Sigmoid colon (tissue), 3 donors: Measurements from ENCODE around the gene ZDHHC22.

Source experiments
- POLR2A ChIP-seq, 2 donors: fragments of 450-650 bp; IDR thresholded peaks; one replicate each; pipeline ENCODE4 v1.6.1; 2016; ENCODE audit warnings: antibody characterized with exemption in 2 of 2, mild to moderate bottlenecking in 2 of 2, moderate library complexity in 2 of 2
- TF ChIP-seq, protein P1 (sequence below), 4 experiments: fragments of 450-650 bp in 3 of 4; fragments of 200-600 bp in 1 of 4; IDR thresholded peaks; one replicate each; pipeline ENCODE4 v1.5.1; 2016 to 2019; ENCODE audit warnings: antibody characterized with exemption in 4 of 4, mild to moderate bottlenecking in 3 of 4, moderate library complexity in 2 of 4

GRCh38 chr14:77122526-77123125 lies 19.0 kb downstream of the ZDHHC22 start:
- TF ChIP-seq POLR2A (IDR thresholded peaks at IDR 0.05) = no peak
- TF ChIP-seq, protein P1, sequence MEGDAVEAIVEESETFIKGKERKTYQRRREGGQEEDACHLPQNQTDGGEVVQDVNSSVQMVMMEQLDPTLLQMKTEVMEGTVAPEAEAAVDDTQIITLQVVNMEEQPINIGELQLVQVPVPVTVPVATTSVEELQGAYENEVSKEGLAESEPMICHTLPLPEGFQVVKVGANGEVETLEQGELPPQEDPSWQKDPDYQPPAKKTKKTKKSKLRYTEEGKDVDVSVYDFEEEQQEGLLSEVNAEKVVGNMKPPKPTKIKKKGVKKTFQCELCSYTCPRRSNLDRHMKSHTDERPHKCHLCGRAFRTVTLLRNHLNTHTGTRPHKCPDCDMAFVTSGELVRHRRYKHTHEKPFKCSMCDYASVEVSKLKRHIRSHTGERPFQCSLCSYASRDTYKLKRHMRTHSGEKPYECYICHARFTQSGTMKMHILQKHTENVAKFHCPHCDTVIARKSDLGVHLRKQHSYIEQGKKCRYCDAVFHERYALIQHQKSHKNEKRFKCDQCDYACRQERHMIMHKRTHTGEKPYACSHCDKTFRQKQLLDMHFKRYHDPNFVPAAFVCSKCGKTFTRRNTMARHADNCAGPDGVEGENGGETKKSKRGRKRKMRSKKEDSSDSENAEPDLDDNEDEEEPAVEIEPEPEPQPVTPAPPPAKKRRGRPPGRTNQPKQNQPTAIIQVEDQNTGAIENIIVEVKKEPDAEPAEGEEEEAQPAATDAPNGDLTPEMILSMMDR (IDR thresholded peaks at IDR 0.05) = no peak
